ENCODE measurements around the gene PLOD3. TPM values are rescaled to one million over a fixed set of nuclear protein-coding genes. Genes with fewer than 3 reads are reported as not detected.
"Not testable (repeated sequence)": the region's sequence is repeated elsewhere in the genome, so short reads cannot be mapped to it uniquely, and the experiment has no call there.

PLOD3 gene
- total and polyA plus RNA-seq, 8 donors, result 12.4 to 260 (median 31.2) TPM

- no peak for TF ChIP-seq EP300 (IDR thresholded peaks at IDR 0.05)
- no peak for TF ChIP-seq POLR2A (IDR thresholded peaks at IDR 0.05)
- H3K4me3 ChIP-seq, result peak overlapping the region; percentile 12 to 47 (median 32)
- H3K9me3 ChIP-seq, result no peaks in the 10 kb centered on the region
- peak; percentile 34 to 52 for DNase-seq
- peaks cover 0 to 13% (median 13%) of the 10 kb centered on the region in 4 donors for H3K36me3 ChIP-seq
- WGBS, 5 donors, result 7 to 9% (median 8%) methylated on average over 16 to 75 of the region's 75 CpGs
- intact Hi-C loops (cut with DNase I; ENCODE audit: low total_unique reads), result no loop called here
- peaks cover 11 to 18% (median 16%) of the 10 kb centered on the region in 4 donors for H3K4me1 ChIP-seq
- H3K27me3 ChIP-seq, result peaks cover 0 to 70% (median 28%) of the 10 kb centered on the region in 3 donors
- H3K27ac ChIP-seq, result no peak overlapping the region
These were observed 15.4 kb downstream of the PLOD3 start for GRCh38 chr7:101201695-101202602.

GRCh38 chr7:101200862-101201599 is 16.4 kb downstream of the PLOD3 start, which contains the start of gene MOGAT3:
Gene MOGAT3, minus strand, starts transcription at chr7:101201036. Its CDS starts 182 bp downstream, at chr7:101200854.
- WGBS, 5 donors, result 20 to 34% (median 27%) methylated on average over 21 of the region's 21 CpGs
- Histone ChIP-seq H3K4me3 (peak within 1 kb of the TSS; percentile 12 to 47 (median 32)), H3K27me3 (peaks cover 0 to 79% (median 28%) of the 10 kb centered on the region in 3 donors), H3K9me3 (no peaks in the 10 kb centered on the region), H3K36me3 (peaks cover 0 to 4% (median 3%) of the 10 kb centered on the region in 4 donors), H3K4me1 (peaks cover 11 to 18% (median 16%) of the 10 kb centered on the region in 4 donors), H3K27ac (no peak within 1 kb of the TSS)
- TF ChIP-seq POLR2AphosphoS5 (IDR thresholded peaks at IDR 0.05) (no peak), CTCF (IDR thresholded peaks at IDR 0.05) (no peak), POLR2A (IDR thresholded peaks at IDR 0.05) (no peak), EP300 (IDR thresholded peaks at IDR 0.05) (no peak)
- intact Hi-C loops (cut with DNase I; ENCODE audit: low total_unique reads), result no loop called here
- peak in 1 of 2 donors; percentile 64 for DNase-seq

- 75 to 90% (median 78%) methylated on average over 2 of the region's 2 CpGs for WGBS, 5 donors
- H3K27me3 ChIP-seq, result peaks cover 0 to 85% (median 28%) of the 10 kb centered on the region in 3 donors
- intact Hi-C loops (cut with DNase I; ENCODE audit: low total_unique reads), result no loop called here
- H3K36me3 ChIP-seq, result no peaks in the 10 kb centered on the region
- no peaks in the 10 kb centered on the region for H3K9me3 ChIP-seq
- no peak overlapping the region for H3K27ac ChIP-seq
- TF ChIP-seq POLR2A (IDR thresholded peaks at IDR 0.05) (no peak), POLR2AphosphoS5 (IDR thresholded peaks at IDR 0.05) (no peak), EP300 (IDR thresholded peaks at IDR 0.05) (no peak), CTCF (IDR thresholded peaks at IDR 0.05) (no peak)
- no peak for DNase-seq
- H3K4me3 ChIP-seq, result no peak overlapping the region
- peaks cover 11 to 18% (median 16%) of the 10 kb centered on the region in 4 donors for H3K4me1 ChIP-seq
These were observed 16.9 kb downstream of the PLOD3 start for GRCh38 chr7:101200504-101200861.

GRCh38 chr7:101199522-101199921 is 17.9 kb downstream of the PLOD3 start:
- 89 to 95% (median 92%) methylated on average over 4 to 10 of the region's 10 CpGs for WGBS, 5 donors
- intact Hi-C loops (cut with DNase I; ENCODE audit: low total_unique reads), result not testable (repeated sequence)
- peaks cover 0 to 86% (median 28%) of the 10 kb centered on the region in 3 donors for H3K27me3 ChIP-seq

GRCh38 chr7:101198476-101198875 is 18.9 kb downstream of the PLOD3 start:
- Histone ChIP-seq H3K9me3 (no peaks in the 10 kb centered on the region), H3K27ac (no peak overlapping the region), H3K4me3 (no peak overlapping the region), H3K36me3 (no peaks in the 10 kb centered on the region), H3K27me3 (peaks cover 0 to 82% (median 28%) of the 10 kb centered on the region in 3 donors), H3K4me1 (peaks cover 11 to 18% (median 16%) of the 10 kb centered on the region in 4 donors)
- TF ChIP-seq EP300 (IDR thresholded peaks at IDR 0.05) (no peak), POLR2A (IDR thresholded peaks at IDR 0.05) (no peak), CTCF (IDR thresholded peaks at IDR 0.05) (no peak), POLR2AphosphoS5 (IDR thresholded peaks at IDR 0.05) (no peak)
- 66 to 77% (median 74%) methylated on average over 12 to 14 of the region's 14 CpGs for WGBS, 5 donors
- DNase-seq, result no peak
- intact Hi-C loops (cut with DNase I; ENCODE audit: low total_unique reads), result no loop called here

More at GRCh38 chr7:101199522-101199921, 17.9 kb downstream of the PLOD3 start:
- H3K36me3 ChIP-seq, H3K4me3 ChIP-seq, DNase-seq, H3K27ac ChIP-seq, H3K9me3 ChIP-seq: not testable (repeated sequence)
- H3K4me1 ChIP-seq, result peaks cover 11 to 18% (median 16%) of the 10 kb centered on the region in 4 donors

Data from stomach (tissue), 9 donors.